ENCODE results near the gene SMIM12.

DNA sequence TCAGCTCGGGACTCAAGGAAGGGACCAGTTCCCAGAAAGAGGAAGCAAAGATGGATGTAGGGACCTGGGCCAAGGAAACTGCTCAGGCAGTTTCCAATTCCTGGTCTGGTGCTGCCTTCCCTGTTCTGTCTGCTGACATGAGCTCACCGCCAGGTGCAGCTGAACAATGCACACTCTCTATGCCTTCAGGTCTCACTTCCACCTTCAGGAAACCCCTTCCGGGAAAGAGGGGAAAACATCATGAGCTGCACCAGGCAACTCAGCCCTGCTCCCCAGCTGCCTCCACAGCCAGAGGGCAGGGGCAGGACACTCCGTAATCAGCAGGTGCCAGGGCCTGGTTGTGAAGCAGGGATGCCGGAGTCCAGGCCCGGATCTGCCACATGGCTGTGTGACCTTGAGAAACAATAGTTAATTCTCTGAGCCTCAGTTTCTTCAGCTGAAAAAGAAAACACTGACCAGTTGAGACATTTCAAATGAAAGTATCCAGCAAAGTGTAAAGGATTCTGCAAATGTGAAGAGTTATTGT lies 27.8 kb downstream of the SMIM12 start:
- TF ChIP-seq, protein P1, sequence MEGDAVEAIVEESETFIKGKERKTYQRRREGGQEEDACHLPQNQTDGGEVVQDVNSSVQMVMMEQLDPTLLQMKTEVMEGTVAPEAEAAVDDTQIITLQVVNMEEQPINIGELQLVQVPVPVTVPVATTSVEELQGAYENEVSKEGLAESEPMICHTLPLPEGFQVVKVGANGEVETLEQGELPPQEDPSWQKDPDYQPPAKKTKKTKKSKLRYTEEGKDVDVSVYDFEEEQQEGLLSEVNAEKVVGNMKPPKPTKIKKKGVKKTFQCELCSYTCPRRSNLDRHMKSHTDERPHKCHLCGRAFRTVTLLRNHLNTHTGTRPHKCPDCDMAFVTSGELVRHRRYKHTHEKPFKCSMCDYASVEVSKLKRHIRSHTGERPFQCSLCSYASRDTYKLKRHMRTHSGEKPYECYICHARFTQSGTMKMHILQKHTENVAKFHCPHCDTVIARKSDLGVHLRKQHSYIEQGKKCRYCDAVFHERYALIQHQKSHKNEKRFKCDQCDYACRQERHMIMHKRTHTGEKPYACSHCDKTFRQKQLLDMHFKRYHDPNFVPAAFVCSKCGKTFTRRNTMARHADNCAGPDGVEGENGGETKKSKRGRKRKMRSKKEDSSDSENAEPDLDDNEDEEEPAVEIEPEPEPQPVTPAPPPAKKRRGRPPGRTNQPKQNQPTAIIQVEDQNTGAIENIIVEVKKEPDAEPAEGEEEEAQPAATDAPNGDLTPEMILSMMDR (IDR thresholded peaks at IDR 0.05; ENCODE audit: low read depth, low read length), result no peak
- TF ChIP-seq, protein P2, sequence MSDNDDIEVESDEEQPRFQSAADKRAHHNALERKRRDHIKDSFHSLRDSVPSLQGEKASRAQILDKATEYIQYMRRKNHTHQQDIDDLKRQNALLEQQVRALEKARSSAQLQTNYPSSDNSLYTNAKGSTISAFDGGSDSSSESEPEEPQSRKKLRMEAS (IDR thresholded peaks at IDR 0.05; ENCODE audit: low read depth, low read length), result no peak
